Neutrophil (primary cell): ENCODE results near the gene PRDM11.

Source experiments
- H3K27ac ChIP-seq: fragments of 200-600 bp; sonication (generic); 2 replicates; pipeline ENCODE4 v1.5.1; 2016; ENCODE audit warnings: mild to moderate bottlenecking, moderate library complexity
- H3K27me3 ChIP-seq: fragments of 200-600 bp; sonication (generic); 2 replicates; pipeline ENCODE4 v1.6.0; 2016; ENCODE audit warnings: mild to moderate bottlenecking
- H3K36me3 ChIP-seq: fragments of 200-600 bp; sonication (generic); 2 replicates; pipeline ENCODE4 v1.5.1; 2017
- H3K4me1 ChIP-seq, 2 experiments: fragments of 200-600 bp in 1 of 2; sonication (generic) in 1 of 2; 1 replicate in 1 of 2; 2 replicates in 1 of 2; pipeline versions ENCODE4 v1.5.1 to v1.6.1; 2013 to 2016; ENCODE audit warnings: low read depth in 1 of 2, low read length in 1 of 2, mild to moderate bottlenecking in 1 of 2, moderate library complexity in 1 of 2; ENCODE audit not compliant: control insufficient read depth in 1 of 2, insufficient read depth in 1 of 2
- H3K4me3 ChIP-seq, 2 experiments: fragments of 200-600 bp in 1 of 2; sonication (generic) in 1 of 2; 1 replicate in 1 of 2; 2 replicates in 1 of 2; pipeline ENCODE4 v1.5.1; 2013 to 2016; ENCODE audit warnings: low read depth in 1 of 2, low read length in 1 of 2, mild to moderate bottlenecking in 1 of 2, moderate library complexity in 1 of 2
- H3K9me3 ChIP-seq: fragments of 200-600 bp; sonication (generic); 2 replicates; pipeline ENCODE4 v1.5.1; 2016
- CTCF ChIP-seq: fragments of 200-600 bp; sonication (generic); IDR thresholded peaks from 2 replicates; pipeline ENCODE4 v1.5.1; 2016; ENCODE audit warnings: antibody characterized with exemption

Gene PRDM11

GRCh38 chr11:45143494-45143893 is 2.9 kb upstream of the PRDM11 start:
- TF ChIP-seq CTCF = no peak
- no peaks in the 10 kb centered on the region for H3K9me3 ChIP-seq
- H3K36me3 ChIP-seq = no peaks in the 10 kb centered on the region
- peaks cover 18% of the 10 kb centered on the region in 2 experiments for H3K4me1 ChIP-seq
- H3K27ac ChIP-seq = no peak overlapping the region
- no peak overlapping the region for H3K4me3 ChIP-seq
- peaks cover 86% of the 10 kb centered on the region for H3K27me3 ChIP-seq

GRCh38 chr11:45144126-45145082 is 2.0 kb upstream of the PRDM11 start:
- no peaks in the 10 kb centered on the region for H3K9me3 ChIP-seq
- no peak overlapping the region for H3K27ac ChIP-seq
- no peak overlapping the region for H3K4me3 ChIP-seq
- no peaks in the 10 kb centered on the region for H3K36me3 ChIP-seq
- no peak for TF ChIP-seq CTCF
- H3K4me1 ChIP-seq = peaks cover 18% of the 10 kb centered on the region in 2 experiments
- peaks cover 76% of the 10 kb centered on the region for H3K27me3 ChIP-seq

GRCh38 chr11:45145083-45145378 is 1.4 kb upstream of the PRDM11 start:
- H3K4me3 ChIP-seq = no peak overlapping the region

GRCh38 chr11:45145379-45146071 is 914 bp upstream of the PRDM11 start:
- H3K36me3 ChIP-seq = no peaks in the 10 kb centered on the region
- H3K27ac ChIP-seq = no peak overlapping the region
- H3K4me1 ChIP-seq = peaks cover 18% of the 10 kb centered on the region in 2 experiments
- H3K9me3 ChIP-seq = no peaks in the 10 kb centered on the region
- peak overlapping the region; percentile 67 to 78 for H3K4me3 ChIP-seq
- TF ChIP-seq CTCF = no peak
- peaks cover 65% of the 10 kb centered on the region for H3K27me3 ChIP-seq

More at GRCh38 chr11:45145083-45145378, 1.4 kb upstream of the PRDM11 start:
- no peak overlapping the region for H3K27ac ChIP-seq
- no peak for TF ChIP-seq CTCF
- peaks cover 18% of the 10 kb centered on the region in 2 experiments for H3K4me1 ChIP-seq
- H3K27me3 ChIP-seq = peaks cover 70% of the 10 kb centered on the region
- H3K36me3 ChIP-seq = no peaks in the 10 kb centered on the region
- no peaks in the 10 kb centered on the region for H3K9me3 ChIP-seq

GRCh38 chr11:45147017-45147728 is 734 bp downstream of the PRDM11 start:
- Histone ChIP-seq H3K9me3 (no peaks in the 10 kb centered on the region), H3K27me3 (peaks cover 49% of the 10 kb centered on the region), H3K27ac (peak overlapping the region; percentile 69), H3K4me3 (peak overlapping the region; percentile 67 to 78), H3K36me3 (no peaks in the 10 kb centered on the region), H3K4me1 (peaks cover 18% of the 10 kb centered on the region in 2 experiments)
- TF ChIP-seq CTCF = peak; percentile 57
